Inferior parietal cortex (tissue), 1 donor: ENCODE measurements around the gene ORMDL2.
A peak's percentile ranks its signal among the peaks of the same experiment; 100 is the strongest.

ENCODE experiments used
- DNase-seq: peaks from one replicate; pipeline ENCODE4 v3.0.0-alpha.2; 2016; ENCODE audit errors: extremely low spot score

ORMDL2 gene, protein sequence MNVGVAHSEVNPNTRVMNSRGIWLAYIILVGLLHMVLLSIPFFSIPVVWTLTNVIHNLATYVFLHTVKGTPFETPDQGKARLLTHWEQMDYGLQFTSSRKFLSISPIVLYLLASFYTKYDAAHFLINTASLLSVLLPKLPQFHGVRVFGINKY

DNA sequence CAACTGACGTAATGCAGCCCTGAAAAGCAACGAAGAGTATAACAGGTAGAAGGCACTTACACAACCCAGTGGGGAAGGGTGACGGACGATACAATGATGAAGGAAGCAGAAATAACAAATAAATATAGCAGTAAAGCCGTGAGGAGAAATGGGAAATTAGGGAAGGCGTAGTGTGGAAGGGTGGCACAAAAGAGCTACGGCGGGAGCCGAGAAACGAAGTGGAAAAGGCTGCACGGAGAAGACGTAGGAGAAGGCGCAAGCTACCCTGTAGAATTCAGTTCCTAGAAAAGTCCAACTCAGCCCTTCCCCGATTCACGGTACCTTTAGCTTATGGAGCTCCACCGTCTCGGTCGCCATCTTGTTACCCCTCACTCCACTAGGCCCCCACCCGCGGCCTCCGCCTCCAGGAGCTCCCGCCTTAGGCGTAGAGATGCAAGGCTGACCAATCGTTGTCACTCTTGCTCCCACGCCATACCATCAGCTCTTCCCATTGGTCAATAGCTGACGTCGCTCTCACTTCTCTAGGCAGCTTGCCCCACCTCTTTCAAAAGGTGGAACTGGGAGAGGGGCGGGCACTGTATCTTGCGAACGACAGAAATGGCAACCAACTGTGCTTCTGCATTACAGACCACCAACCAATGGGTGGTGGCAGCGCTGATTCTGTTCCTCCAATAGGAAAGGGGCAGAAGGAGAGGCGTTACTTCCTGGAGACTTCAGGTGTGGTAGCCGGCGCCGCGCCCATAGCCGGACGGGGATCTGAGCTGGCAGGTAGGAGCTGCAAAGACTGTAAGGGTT lies at the start of gene ORMDL2, which contains the start of gene SARNP:
TSS of gene ORMDL2 (plus strand) at position 697 of the 795 bp plus-strand sequence. CDS start 959 bp downstream, outside the sequence.
TSS of gene SARNP (minus strand) at position 380 of the 795 bp plus-strand sequence. CDS start at position 357, 23 bp downstream.
- DNase-seq = peak; percentile 100

DNA sequence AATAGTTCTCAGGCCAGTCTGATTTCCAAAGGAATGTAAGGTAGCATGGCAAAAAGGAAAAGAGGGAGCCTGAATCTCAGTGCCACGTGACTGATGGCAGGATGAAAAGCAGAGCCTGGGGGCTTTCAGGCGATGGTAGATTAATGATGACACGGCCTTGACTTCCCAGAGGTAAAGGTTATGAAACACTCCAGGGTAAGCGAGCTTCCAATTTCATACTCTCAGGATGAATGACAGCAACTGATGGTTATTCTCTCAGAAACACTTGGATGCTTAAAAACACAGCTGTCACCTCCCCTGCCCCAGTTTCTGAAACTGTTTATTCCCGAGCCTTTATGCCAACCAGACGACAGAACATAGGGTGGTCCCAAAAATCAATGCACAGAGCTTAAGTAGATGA lies 46.1 kb upstream of the ORMDL2 start:
- DNase-seq = no peak

DNA sequence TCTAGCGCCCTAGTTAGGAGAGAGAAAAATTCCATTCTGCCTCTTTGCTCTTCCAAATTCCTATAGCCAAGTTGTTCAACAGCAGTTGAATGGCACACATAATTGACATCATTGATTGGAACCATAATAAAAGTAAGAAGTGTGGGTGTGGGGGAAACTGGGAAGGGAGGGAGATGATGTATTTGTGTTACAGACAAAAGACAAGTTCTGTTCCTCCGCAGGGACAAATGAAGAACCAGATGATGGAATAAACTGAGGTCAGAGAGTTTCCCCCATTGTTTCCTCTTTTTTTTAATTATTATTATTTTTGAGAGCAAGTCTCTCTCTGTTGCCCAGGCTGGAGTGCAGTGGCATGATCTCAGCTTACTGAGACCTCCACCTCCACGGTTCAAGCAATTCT lies 40.0 kb upstream of the ORMDL2 start:
- no peak for DNase-seq

DNA sequence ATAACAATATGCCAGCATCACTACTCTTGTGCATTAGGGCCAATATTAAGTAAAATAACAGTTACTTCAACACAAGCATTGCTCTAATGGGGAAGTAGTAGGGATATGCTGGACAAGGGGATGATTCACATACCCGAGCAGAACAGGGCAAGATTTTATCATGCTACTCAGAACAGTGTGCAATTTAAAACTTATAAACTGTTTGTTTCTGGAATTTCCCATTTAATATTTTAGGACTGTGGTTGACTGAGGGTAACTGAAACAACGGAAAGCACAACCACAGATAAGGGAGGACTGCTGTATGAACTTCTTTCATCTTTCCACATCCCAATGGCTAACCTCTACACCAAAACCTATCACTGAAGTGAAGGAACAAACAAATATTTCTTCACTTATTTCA lies 37.2 kb upstream of the ORMDL2 start:
- no peak for DNase-seq

DNA sequence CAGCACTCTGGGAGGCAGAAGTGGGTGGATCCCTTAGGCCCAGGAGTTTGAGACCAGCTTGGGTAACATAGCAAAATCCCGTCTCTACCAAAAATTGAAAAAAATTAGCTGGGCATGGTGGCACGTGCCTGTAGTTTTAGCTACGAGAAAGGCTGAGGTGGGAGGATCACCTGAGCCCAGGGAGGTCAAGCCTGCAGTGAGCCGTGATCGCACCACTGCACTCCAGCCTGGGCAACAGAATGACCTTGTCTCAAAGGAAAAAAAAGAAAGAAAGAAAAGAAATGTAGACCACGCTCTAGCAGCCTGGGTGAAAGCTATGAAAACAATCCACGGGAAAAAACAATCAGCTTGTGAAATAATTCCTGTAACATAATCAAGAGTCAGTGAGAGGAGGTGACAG lies 29.3 kb upstream of the ORMDL2 start:
- no peak for DNase-seq

DNA sequence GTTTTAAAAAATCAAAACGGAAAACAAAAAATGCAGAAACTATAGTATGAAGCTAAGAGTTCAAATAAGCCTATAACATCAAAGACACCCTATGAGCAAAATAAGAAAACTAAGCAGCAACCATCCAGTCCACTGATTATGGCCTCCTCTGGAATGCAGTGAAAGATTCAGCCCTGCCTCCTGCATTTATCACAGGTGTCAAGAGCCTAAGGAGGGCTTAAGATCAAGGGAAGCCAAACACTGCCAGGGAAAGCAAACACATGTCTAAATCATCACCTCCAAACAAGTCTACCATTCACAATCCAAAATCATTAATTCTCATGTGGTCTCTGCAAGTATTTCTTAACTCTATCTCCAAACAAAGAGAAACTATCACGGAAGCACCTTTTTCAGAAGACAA lies 28.7 kb upstream of the ORMDL2 start:
- DNase-seq = no peak

DNA sequence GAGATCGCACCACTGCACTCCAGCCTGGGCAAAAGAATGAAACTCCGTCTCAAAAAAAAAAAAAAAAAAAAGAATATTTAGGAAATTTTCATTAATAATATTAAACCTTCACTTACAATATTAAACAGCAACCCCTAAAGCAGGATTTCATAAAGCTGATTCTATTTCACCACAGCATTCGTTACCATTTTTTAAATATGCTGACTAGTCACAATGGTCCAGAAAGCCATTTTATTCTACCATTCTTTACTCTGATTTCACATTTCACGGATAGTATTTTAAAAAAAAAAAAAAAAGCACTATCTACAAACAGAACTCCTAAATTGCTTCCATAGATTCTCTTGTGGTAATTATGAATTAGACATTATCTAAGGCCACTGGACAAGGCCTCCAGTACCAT lies 27.9 kb upstream of the ORMDL2 start:
- DNase-seq = no peak

DNA sequence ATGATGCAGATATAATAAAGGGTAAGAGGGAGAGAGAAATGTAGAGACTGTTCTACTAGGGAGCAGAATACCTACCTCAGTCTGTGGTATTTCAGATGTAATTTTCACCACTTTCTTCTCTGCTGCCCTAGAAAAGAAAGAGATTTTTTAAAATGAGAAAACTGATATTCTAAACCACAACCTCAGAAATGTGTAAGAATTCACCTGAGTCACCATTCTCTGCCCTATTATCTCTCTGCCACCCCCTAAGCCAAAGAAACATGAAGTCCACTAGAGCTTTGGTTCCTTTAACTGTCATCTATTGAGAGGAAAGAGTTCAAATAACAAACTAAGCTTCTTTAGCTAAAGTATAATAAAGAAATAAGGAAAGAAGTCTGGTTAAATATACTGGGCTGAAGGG lies 21.9 kb upstream of the ORMDL2 start:
- DNase-seq = no peak

DNA sequence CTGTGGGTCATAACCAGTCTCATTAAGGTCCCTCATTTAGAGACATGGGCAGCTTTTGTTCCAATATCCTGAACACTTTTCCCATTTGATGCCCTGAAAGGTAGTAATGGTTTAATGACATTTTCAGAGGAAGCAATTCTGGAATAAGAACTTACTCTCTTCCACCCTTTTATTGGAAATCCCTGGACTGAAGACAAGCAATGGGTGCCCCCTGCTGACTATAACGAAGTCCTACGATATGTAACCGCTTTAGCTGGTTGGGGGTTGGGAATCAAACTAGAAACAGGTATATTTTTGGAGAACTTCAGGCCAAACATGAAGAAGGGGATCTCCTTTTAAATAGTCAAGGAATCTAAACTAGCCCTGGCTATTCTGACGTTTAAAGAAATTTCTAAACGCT lies 20.8 kb upstream of the ORMDL2 start:
- peak; percentile 63 for DNase-seq

DNA sequence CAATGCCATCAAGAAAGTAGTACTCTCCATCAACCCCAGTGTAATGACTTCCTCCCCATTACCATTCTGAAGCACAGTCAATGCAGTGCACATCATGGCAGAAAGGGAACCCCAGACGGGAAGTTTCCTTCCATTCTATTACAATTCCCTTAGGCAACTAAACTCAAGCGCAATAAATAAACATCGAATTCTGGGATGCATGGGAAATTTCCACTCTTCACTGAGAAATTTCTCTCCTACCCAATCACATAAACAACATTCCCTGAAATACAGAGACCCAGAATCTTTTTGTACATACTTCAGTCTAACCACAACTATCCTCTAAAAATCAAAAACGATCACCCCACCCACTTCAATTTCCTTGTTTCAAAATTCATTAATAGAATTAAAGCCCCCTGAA lies 20.3 kb upstream of the ORMDL2 start:
- no peak for DNase-seq

DNA sequence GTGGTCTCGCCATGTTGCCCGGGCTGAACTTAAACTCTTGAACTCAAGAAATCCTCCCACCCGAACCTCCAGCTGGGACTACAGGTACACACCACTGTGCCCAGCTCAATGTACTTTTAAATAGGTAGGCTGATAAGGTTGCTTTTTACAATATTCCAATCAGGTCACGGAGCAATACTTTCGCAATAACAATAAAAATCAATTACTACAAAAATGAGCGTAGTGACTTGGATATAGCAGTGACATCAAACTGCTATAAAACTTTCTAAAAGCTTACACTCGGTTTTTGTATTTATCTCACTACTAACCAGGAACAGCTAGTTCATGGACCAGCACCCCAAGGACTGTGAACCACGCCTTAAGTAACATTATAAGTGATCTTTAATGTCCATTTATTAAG lies 10.9 kb upstream of the ORMDL2 start:
- no peak for DNase-seq

DNA sequence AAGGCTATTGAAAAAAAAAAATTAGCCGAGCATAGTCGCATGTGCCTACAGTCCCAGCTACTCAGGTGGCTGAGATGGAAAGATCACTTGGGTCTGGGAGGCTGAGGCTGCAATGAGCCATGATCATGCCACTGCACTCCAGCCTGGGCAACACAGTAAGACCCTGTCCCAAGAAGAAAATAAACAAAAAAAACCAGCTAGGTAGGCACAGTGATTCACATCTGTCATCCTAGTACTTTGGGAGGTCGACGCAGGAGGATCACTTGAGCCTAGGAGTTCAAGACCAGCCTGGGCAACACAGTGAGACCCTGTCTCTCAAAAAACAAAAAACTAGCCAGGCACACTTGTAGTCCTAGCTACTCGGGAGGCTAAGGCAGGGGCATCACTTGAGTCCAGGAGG lies 8.6 kb upstream of the ORMDL2 start:
- no peak for DNase-seq

DNA sequence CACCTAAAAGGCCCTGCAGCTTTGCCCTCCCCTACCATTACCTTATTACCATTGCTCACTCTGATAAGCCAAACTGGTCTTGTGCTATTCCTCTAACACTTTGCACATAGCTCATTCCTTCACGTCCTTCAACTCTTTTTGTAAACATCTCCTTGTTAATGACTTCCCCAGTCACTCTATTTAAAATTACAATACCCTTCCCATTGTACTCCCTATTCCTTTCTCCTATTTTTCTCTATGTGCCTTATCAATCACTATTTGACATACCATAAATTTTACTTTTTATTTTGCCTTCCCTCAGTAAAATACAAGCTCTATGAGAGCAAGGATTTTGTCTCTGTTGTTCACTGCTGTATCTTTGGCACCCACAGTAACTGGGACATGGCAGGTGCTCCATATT lies 5.8 kb upstream of the ORMDL2 start:
- no peak for DNase-seq

DNA sequence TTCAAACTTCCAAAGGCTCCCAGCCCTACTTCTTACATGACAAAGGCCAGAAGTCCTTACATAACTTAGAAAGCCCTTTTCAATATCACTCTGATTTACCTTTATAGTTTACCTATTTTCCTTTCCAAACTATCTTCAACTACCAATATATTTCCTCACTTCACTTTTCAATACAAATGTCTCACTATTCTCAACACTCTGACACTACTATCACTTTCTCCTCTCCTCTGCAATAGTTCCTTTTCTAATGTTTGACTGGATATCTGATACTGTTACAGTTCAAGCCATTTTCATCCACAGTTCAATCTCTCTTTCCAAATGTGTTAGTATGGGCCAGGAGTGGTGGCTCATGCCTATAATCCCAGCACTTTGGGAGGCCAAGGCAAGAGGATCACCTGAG lies 3.6 kb upstream of the ORMDL2 start:
- DNase-seq = no peak

DNA sequence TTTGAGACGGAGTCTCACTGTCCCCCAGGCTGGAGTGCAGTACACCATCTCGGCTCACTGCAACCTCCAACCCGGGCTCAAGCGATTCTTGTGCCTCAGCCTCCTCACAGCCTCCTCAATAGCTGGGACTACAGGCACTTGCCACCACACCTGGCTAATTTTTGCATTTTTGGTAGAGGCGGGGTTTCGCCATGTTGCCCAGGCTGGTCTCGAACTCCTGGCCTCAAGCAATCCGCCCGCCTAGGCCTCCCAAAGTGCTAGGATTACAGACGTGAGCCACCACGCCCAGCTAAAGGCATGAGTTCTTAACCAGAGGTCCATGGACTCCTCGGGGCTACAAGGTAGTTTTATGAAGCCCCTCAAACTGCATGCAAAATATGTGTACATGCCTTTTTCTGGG lies 2.4 kb upstream of the ORMDL2 start:
- no peak for DNase-seq

DNA sequence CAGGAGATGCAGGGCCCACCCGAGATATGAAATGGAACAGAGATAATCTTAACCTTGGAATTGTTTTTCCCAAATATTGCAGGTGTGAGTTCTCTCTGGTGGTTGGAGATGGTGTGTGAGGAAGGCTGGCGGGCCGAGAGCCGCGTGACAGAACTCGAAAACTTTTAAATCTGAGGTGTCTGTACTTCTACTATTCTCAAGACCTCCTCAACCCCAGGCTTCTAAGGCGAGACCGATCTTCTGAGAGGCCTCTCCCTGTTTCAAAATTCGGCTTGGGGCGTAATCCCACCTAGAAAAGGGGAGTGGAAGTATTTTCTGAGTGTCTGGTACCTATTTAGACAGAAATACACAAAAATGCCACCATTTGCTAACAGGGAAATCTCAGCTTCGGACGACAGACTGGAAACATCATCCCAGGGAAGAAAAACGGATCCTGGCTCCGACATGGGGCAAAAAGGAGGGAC lies 928 bp upstream of the ORMDL2 start:
- DNase-seq = peak; percentile 11

DNA sequence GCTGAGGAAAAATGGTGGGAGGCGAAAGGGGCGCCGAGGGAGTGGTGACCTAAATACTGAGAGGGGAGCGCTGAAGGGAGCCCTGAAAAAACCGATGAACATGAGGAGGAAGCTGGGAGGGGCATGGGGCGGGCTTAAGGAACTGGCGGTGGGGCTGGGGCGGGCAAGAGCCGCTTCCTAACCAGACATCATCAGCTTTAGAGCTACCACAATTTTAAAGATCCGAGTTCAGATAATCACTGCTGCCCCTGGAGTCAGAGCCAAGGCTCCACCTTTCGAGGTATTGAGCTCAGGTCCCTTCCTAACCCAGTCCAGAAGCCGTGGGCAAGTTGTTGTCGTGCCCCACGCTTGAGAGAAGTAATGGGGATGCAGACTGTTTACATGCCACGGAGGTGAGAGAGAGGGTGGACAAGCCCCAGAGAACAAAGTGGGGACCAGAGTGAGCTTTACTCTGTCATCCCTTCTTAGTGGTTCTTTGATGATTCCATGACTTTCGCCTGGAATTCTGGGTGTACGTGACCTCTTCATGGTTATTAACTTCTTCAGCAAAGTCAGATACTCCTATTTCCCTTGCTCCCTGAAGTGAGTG lies 393 bp downstream of the ORMDL2 start:
- DNase-seq = no peak

DNA sequence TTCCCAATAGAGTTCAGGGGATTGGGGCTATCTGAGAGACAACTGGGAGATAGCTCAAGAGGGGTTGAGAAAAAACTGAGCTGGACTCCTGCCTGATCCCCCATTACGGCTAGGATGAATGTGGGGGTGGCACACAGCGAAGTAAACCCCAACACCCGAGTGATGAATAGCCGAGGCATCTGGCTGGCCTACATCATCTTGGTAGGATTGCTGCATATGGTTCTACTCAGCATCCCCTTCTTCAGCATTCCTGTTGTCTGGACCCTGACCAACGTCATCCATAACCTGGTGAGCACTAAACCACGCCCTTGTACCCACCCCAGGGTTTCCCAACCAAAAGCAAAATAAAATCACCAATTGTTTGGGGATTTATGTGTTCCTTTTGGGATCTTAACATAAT lies 1.0 kb downstream of the ORMDL2 start:
- no peak for DNase-seq

DNA sequence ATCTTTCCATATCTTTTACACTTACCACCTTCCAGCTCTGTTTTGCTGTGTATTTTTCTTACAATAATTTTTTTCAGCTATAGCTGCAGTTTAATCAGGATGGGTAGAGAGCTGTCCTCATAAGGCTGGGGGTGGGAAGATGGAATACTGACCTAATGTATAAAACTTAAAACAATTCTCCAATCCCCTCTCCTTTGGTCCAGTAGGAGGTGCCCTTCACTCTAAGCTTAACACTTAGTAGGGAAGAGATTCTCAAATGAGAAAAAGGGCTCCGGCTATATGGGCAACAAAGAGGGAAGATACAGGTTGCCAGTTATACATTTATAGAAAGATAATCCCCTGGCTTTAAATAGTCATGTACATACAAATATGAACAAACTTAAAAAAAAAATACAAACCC lies 2.8 kb downstream of the ORMDL2 start:
- no peak for DNase-seq

DNA sequence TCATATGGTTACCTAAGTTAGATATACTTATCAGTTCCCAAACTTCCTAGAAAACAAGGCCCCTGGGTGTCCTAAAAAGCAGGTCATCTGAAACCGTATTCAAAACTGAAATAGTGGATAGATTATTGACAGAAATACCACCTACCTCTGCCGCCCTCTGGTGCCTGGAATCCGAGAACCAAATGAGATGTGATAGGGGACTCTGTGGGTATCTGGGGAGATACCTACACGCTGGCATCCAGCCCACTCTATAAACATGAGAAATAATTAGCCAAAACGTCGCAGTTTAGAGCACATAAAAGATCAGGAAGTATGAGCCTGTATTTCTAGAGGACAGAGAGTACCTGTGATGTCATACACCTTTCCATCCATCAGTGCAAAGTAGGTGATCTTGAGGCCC lies 4.4 kb downstream of the ORMDL2 start:
- no peak for DNase-seq

DNA sequence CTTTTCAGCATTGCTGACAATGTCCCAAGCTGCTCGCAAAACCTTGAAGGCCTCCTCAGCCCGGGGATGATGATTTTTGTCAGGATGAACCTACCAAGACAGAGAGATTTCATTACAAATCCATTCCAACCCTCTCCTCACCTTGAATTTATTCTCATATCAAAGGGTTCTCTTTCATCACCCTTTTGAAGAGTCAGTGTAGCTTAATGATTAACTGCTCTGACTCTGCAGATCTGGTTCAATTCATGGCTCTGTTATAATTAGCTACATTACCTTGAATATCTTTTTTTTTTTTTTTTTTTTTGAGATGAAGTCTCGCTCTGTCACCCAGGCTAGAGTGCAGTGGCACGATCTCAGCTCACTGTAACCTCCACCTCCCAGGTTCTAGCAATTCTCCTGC lies 5.6 kb downstream of the ORMDL2 start:
- DNase-seq = no peak

DNA sequence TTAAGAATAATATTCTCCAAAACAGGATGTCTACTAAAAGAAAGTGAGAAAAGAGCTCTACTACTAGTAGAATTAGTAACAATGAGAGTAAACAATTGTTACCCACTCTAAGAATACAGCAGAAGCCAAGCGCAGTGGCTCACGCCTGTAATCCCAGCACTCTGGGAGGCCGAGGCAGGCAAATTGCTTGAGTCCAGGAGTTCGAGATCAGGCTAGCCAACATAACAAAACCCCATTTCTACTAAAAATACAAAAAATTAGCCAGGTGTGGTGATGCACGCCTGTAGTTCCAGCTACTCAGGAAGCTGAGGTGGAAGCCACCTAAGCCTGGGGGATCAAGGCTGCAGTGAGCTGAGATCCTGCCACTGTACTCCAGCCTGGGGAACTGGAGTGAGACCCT lies 6.9 kb downstream of the ORMDL2 start:
- no peak for DNase-seq

DNA sequence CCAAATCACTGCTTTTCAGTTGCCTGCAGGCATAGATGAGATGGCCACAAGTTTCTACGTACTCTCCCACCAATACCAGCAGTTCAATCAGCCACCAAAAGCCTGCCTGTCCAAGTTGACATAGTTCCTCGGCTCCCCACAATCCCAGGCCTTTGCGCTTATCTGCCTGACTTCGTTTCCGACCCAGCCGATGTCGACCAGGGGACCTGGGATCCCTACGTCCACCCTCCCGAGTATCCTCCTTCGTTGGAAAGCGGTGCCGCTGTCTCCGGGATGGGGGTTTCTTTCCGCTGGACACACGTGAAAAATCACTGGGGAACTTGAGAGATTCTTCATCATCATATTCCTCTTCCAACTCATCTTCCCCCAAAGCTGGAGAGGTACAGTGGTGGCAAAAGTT lies 10.0 kb downstream of the ORMDL2 start:
- DNase-seq = no peak
